GM21423 (cell line): ENCODE measurements around the gene PPIG.
"Not testable (repeated sequence)": the region's sequence is repeated elsewhere in the genome, so short reads cannot be mapped to it uniquely, and the experiment has no call there.

Source experiments
- ATAC-seq: cut with Tn5 transposase; IDR thresholded peaks from one replicate; pipeline ENCODE4 v1.9.1; 2021; ENCODE audit warnings: mild to moderate bottlenecking, moderate library complexity; ENCODE audit not compliant: unreplicated experiment

The PPIG gene

DNA sequence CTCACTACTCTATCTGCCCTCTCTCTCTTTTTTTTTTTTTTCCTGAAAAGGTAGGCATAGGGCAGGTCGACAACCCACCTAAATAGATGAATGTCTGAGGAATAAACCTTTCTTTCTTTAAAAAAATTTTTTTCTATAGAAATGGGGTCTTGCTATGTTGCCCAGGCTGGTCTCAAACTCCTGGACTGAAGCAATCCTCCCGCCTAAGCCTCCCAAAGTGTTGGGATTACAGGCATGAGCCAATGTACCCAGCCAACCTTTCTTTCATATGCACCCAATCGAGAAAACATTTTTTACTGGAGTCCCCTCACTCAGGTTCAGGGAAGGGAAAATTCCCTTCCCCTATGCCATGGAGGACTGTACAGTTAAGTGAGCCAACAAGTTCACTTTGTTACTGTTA is 79.1 kb downstream of the PPIG start:
- ATAC-seq: no peak

DNA sequence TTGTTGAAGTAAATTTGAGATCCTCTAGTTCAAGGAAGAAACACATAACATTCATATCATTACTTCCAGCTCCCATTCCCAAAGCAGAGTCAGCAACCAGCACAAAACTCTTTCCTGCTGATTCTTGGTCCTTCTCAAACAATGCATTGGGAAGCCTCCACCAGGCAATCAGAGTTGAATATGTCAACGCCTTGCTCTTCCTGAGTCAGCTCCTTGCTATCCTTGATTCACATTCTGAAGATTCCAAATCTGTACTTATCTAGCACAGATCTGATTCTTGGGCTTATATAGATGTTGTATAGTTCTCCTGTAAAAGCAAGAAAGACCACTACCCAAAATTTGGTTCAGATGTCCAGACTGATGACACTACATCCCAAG is 80.4 kb downstream of the PPIG start:
- ATAC-seq: no peak

DNA sequence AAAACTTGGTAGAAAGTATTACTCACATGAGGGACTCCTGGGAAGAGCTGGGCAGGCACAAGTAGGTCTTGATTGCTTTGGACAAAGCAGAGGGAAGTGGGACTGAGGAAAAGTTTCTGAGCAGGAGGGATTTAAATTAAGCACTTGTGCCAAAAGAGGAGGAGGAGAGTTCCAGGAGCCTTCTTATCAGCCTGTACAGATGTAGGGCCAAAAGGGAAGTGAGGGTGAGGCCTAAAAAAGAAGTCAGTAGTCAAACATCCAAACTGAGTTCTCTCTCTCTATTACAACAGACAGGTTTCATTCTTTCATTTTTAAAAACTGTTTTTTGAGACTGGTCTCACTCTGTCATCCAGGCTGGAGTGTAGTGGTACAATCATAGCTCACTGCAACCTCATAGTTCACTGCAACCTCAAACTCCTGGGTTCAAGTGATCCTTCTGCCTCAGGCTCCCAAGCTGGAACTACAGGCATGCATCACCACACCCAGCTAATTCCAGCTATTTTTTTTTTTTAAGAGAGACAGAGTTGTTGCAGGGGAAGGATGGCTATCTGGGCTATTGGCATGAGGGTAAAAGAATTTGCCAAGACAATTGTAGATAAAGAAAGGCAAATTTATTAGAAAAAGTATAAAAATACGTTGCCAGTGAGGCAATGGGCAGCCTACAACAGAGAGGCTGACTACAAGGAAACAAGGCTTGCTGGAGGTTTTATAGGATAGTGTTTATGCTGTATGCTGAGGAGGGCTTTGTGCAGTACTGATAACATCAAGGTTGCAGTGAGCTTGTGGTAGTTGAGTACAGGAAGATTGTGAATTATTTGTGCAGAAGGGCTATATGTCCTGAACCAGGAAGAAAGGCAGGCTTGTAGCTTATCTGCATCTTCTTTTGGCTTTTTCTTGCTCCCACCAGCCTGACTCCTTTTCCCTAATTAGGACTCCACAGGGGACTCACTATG is 81.1 kb downstream of the PPIG start:
- no peak for ATAC-seq

DNA sequence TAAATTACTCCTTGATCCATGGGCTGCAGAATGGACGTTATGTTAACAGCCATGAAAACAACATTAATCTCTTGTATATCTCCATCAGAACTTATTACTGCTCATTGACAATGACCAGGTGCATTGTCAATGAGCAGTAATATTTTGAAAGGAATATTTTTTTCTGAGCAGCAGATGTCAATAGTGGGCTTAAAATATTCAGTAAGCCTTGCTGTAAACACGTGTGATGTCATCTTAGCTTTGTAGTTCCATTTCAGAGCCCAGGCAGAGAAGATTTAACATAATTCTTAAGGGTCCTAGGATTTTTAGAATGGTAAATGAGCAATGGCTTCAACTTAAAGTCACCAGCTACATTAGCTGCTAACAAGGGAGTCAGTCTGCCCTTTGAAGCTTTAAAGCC is 83.4 kb downstream of the PPIG start:
- ATAC-seq: no peak

DNA sequence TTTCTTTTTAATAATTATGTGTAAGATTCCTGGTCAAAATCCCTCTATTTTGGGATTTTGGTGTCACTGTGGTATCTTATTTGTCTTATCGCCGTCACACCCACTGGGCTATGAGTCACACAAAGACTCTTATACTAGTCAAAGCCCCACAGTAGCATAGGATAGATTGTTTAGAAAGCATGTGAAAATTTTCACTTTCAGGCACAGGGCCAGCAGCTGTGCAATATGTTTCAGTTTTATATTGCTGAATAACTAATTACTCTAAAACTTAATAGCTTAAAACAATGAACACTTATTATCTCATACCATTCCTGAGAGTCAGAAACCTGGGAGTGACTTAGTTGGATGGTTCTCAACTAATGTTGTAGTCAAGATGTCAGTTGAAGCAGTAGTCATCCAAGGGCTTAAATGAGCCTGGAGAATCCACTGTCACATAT is 86.1 kb downstream of the PPIG start:
- ATAC-seq: no peak

DNA sequence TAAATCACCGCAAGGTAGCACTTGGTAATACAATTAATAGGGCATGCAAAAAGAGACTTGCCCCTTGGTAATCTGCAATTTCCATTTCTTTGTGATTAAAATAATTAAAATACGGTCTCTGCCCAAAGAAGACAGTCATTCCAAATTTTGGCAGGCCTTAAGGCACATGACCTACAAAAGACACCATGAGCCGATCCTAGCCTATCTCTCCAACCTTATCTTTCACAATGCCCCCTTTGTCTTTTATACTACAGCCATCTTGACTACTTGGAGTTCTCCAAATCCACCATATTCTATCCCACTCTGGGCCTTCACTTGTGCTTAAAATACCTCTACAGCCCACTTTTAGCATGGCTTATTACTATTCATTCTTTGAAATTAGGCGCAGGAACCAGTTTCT is 86.8 kb downstream of the PPIG start:
- ATAC-seq: no peak

DNA sequence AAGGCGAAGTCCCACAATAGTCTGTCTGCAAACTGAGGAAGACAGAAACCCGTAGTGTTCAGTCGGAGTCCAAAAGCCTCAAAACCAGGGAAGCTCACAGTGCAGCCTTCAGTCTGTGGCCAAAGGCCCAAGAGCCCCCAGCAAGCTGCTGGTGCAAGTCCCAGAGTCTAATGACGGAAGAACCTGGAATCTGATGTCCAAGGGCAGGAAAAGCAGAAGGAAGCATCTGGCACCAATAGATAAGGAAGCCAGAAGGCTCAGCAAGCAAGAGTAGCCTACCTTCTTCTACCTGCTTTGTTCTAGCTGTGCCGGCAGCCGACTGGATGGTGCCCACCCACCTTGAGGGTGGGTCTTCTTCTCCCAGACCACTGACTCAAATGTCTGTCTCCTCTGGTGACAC is 88.3 kb downstream of the PPIG start:
- ATAC-seq: no peak

DNA sequence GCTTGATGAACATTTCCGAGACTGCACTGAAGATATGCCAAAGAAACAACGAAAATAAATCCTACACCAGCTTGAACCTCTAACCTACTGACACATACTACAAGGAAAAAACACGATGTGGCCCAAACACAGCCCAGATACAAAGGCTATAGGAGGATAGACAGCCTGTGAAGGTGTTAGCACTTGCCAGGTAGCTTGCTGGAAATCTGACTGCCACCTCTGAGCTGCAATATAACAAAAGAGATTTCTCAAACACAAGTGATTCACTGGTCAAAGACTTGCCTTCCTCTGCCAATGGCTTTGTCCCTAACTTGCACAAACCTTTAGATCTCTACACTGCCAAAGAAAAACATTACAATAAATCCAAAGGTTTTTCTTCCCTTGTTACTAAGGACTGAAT is 89.0 kb downstream of the PPIG start:
- no peak for ATAC-seq

DNA sequence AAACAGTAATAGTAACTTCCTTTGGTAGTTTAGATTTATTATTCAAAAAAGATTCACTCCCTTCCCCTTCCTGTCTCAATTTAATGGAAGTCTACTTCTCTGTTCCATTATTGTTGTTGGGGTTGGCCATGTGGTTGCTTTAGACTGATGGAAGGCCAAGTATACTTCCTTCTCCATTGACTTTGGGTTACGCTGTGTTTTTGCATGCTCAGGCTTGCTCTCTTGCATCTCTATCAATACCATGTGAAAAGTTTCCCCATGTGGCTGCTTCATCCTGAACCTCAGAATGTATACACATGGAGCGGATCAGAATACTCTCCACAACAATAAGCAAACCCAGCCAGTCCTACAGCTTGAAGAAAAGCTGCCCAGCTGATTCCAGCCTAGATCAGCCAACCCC is 89.8 kb downstream of the PPIG start:
- ATAC-seq: no peak

DNA sequence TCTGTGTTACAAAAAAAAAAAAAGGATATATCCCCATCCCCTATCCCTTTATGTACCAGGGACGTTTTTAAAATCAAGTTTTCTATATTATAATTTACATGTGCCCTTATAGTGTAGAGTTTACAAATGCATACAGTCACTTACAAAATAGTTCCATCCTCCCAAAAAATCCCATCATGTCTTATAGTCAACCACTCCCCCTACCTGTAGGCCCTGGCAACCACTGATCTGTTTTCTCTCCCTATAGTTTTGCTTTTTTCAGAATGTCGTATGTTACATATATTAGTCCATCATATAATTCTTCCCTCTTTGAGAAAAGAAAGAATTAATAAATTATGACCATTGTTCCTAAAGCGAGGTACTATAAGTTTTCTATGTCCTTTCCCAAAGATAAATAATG is 92.2 kb downstream of the PPIG start:
- no peak for ATAC-seq

DNA sequence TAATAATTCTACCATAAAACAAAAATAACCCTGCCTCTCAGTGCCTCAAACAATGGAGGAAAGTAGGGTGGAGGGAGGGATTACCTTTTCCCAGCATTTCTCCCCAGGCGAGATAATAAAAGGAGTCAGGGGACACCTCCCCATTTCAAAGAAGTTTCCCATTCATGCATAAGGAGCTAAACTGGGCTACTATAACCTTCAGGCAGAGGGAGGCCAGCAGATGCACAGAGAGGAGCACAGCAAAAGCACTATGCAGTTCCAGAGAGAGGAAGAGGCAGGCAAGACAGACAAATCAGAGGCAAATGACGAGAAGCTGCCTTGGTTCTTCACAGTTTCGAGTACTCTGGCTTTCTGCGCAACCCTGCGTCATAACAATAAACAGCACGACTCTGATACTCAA is 92.7 kb downstream of the PPIG start:
- ATAC-seq: no peak

DNA sequence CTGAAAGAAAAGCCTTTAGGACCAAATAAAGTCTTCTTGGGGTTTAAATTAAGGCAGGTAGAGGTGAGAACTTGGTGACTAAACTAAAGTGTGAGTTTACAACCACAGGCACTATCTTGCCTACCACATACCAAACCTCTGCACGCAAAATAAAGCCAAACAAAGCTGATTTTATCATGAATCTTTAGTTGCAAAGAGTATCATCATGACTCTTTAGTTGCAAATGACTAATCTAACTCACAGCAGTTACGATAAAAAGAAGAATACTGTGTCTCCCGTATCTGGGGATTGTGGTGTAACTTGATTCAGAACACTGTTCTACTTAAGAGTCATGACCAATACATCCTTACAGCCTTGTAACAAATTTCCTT is 98.9 kb downstream of the PPIG start:
- ATAC-seq: no peak

DNA sequence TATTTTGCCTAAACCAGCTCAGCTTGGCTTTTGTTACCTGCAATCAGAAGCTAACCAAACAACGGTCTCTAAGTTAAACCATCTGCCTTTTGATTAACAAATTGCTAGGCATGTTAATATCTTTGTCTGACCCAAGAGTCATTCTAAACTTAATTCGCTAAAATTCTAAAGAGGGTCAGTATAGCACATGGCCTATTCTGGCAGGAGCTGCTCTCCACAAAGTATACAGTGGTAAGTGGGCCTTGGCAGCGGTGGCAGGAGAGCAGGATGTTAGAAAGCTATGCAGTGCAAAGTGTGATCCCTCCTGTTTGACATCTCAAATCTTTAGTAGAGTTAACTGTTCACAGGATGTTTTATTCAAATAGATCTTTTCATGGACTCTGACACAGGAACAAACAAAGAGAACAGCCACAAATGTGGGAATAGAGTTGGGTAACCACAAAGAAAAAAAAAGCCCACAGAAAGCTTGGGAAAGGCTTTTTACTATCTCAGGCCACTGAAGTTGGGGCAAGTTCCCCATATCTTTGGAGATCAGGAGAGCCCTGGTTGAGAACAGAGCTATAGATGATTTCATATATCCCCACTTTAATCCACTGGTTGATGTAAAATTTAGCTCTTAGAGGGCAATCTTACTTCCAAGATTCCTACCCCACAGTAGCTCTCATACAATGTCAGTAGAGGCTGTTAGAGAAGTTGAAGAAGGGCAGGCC is 99.4 kb downstream of the PPIG start:
- no peak for ATAC-seq

DNA sequence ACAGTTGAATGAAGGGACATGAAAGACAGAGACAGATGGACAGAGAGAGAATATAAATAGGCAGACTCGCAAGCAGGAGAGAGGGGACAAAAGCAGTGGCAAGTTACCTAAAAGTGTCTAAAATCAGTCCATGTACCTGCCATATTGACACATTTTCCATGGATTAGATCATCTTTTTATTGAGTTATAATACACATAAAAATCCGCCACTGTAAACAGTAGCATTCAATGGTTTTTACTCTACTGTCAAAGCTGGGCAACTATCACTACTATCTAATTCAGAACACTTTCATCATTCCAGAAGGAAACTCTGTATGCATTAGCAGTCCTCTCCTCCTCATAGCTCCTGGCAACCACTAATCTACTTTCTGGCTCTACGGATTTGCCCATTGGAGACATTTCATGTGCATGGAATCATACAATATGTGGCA is 100.0 kb downstream of the PPIG start:
- no peak for ATAC-seq

DNA sequence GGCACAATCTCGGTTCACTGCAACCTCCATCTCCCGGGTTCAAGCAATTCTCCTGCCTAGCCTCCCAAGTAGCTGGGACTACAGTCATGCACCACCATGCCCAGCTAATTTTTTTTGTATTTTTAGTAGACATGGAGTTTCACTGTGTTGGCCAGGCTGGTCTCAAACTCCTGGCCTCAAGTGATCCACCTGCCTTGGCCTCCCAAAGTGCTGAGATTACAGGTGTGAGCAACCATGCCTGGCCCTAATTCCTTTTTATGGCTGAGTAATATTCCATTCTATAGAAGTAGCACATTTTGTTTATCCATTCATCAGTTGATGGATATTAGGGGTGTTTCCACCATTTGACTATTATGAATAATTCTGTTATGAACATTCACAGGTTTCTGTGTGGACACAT is 100.6 kb downstream of the PPIG start:
- not testable (repeated sequence) for ATAC-seq

DNA sequence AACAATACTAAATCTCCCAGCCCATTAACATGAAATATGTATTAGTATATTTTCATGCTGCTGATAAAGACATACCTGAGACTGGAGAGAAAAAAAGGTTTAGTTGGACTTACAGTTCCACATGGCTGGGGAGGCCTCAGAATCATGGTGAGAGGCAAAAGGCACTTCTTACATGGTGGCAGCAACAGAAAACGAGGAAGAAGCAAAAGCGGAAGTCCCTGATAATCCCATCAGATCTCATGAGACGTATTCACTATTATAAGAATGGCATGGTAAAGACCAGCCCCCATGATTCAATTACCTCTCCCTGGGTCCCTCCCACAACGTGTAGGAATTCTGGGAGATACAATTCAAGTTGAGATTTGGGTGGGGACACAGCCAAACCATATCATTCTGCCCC is 102.7 kb downstream of the PPIG start:
- not testable (repeated sequence) for ATAC-seq

DNA sequence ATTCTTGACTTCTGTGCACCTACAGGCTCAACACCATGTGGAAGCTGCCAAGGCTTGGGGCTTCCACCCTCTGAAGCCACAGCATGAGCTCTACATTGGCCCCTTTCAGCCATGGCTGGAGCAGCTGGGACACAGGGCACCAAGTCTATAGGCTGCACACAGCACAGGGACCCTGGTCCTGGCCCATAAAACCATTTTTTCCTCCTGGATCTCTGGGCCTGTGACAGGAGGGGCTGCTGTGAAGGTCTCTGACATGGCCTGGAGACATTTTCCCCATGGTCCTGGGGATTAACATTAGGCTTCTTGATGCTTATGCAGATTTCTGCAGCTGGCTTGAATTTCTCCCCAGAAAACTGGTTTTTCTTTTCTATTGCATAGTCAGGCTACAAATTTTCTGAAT is 103.8 kb downstream of the PPIG start:
- ATAC-seq: not testable (repeated sequence)

DNA sequence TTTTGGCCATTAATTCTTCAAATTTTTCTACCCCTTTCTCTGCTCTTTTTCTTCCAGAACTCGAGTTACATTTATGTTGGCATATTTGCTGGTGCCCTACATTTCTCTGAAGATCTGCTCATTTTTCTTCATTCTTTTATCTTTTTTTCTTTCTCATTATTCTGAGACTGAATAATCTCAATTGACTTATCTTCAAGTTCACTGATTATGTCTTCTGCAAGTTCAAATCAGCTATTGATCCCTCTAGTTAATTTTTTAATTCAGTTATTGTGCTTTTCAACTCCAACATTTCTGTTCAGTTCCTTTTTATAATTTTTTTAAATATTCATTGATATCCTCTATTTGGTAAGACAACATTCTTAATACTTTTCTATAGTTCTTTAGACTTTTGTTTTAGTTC is 106.8 kb downstream of the PPIG start:
- ATAC-seq: no peak
